T follicular helper cell (primary cell): ENCODE data around the gene CASD1.

Source experiments
- DNase-seq: peaks from one replicate; pipeline ENCODE4 v3.0.0-alpha.2; 2020; ENCODE audit warnings: low read depth

Gene CASD1

DNA sequence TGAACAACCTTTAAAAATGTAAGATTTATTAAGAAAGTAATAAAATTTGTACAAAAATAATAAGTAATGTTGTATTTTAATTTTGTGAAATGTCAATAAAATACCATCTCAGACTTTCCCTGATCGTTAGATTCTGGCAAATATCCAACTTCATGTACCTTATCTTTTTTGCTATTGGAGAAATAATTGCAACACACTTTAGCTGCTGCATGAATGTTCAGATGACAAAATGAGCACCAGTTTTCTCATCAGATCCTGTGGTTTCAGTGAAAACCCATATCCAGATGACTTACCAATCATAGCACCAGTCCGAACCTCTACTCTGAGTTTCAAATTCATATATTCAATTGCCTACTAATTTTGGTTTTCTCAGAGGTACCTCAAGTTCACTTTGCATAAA is 69.9 kb downstream of the CASD1 start:
- DNase-seq = no peak

GRCh38 chr7:94580601-94581000 is 71.0 kb downstream of the CASD1 start:
- DNase-seq = no peak

DNA sequence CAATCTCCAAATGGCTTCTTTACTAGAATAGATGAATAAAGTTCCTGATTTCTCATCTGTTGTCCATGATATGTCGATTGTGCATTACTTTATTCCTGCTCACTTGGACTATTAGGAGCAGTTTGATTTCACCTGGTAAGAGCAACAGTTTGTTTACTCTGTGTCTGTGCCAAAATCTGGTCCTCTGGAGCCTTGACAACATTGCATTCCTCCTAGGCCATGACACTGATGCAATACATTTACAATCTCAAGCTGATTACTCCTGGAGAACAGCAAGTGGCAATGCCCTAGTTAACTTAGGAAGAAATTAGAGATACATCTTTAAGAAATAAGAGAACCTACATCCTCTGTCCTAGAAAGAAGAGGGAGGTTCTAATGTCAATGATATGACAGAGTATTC is 74.5 kb downstream of the CASD1 start:
- DNase-seq = no peak

GRCh38 chr7:94588075-94588474 is 78.5 kb downstream of the CASD1 start:
- no peak for DNase-seq

DNA sequence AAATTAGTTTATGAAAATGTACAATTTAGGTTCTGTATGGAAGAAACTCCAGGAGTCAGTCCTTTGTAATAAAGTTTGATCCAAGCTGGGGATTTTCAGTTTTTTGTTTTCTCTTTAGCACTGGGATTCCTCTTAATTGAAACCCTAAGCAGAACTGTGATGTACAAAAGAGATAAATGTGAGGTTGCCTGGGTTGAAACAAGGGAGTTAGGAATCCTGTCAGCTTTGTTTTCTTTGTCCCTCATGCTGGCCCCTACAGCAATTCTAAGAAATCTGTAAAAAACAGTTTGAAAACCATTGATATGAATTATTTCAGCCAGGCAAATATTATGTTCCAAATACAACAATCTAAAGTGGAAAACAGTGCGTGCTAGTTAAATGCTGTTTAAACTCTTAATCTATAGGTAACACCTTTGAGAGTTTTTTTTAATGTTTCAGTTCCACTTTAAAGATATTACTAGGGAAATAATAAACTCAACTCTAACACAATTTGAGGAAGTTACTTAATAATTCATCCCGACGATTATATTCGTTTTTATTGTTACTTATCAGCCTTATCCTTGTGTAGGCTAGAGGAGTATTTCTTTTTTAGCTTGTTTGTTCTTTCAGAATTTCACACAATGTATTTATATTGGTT is 81.0 kb downstream of the CASD1 start:
- DNase-seq = no peak

GRCh38 chr7:94591176-94591575 is 81.6 kb downstream of the CASD1 start:
- no peak for DNase-seq

GRCh38 chr7:94594882-94595281 is 85.3 kb downstream of the CASD1 start:
- DNase-seq = no peak

GRCh38 chr7:94595717-94596116 is 86.1 kb downstream of the CASD1 start:
- no peak for DNase-seq

DNA sequence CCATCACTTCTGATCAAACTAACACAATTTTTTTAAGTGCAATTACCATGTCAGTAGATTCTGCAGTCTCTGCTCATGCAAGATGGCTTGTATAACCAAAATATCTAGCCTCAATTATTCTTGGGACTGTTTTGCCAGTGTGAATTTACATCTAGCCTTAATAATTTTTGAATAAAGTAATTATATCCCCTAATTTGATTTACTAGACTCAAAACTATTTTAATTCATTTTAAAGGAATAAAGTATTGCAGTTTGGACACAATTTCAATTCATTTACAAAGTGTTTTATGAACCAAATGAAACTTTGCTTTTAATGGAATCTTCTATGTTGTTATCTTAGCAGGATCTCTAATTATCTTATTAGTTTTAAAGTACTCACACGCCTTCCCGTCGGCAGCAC is 90.7 kb downstream of the CASD1 start:
- no peak for DNase-seq

DNA sequence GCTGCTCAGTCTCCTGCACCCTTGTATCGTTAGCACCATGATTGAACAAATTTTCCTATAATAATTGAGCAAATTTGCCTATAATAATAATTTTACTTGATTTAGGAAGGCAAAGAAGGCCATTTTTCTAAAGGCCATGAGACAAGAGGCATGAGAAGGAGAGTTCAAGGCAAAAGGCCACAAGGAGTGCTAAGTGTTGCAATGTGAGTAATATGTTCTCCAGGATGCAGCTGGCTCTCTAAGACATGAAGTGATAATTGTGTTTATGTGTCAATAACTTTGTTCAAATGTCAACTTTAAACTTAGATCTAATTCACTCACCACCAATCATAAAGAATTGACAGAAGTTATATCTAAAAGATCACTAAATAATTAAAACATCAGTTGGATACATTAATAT is 92.6 kb downstream of the CASD1 start:
- DNase-seq = no peak

DNA sequence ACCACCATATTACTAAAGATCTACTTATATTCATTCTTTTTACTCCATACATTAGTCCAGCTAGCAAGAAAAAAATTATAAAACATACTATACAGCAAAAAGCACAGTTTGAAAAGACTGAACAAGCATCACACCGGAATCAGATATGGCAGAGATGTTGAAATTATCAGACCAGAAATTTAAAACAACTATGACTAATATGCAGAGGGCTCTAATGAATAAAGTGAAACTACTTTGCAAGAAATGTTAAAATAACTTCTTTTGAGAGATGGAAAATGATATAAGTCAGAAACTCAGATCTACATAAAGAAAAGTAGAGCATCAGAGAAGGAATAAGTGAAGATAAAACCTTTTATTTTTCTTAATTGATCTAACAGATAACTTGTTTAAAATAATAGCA is 95.4 kb downstream of the CASD1 start:
- DNase-seq = no peak
